Measurements from ENCODE around the gene HOMER3. TPM values are rescaled to one million over a fixed set of nuclear protein-coding genes. Genes with fewer than 3 reads are reported as not detected.

Gene HOMER3
- polyA plus RNA-seq, 1 donor from 2014 or later, result 83.6 TPM

DNA sequence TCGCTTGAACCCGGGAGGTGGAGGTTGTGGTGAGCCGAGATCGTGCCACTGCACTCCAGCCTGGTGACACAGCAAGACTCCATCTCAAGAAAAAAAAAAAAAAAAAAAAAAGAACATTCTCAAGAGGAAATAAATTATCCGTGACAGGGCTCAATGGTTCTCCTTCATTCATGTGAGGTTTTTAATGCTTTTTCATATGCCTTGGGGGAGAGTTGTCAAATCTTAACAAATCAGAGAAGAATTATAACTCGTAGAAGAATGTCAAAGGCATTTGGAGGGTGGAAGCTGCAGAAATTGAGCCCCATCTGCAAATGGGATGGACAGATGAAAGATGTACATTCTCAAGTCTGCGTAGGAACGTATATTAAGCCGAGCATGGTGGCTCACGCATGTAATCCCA lies 34.9 kb upstream of the HOMER3 start:
- Histone ChIP-seq H3K27me3 (ENCODE audit: insufficient read depth, low read depth, low read length) (no peaks in the 10 kb centered on the region), H3K27ac (ENCODE audit: low read length) (no peak overlapping the region), H3K9ac (ENCODE audit: low read length) (no peak overlapping the region), H2AFZ (ENCODE audit: low read depth, low read length) (no peak overlapping the region), H3F3A (ENCODE audit: insufficient read depth, low read length, poor library complexity, severe bottlenecking) (no peaks in the 10 kb centered on the region), H3K9me3 (ENCODE audit: low read length) (no peaks in the 10 kb centered on the region), H3K4me2 (ENCODE audit: low read length) (no peak overlapping the region), H4K20me1 (ENCODE audit: insufficient read depth) (no peaks in the 10 kb centered on the region), H3K4me3 (ENCODE audit: low read length) (no peak overlapping the region), H3K9me2 (ENCODE audit: insufficient read depth, low read length) (no peaks in the 10 kb centered on the region), H3K36me3 (ENCODE audit: insufficient read depth, low read length) (no peaks in the 10 kb centered on the region), H3K79me2 (replicated peaks; ENCODE audit: insufficient read depth, low read length) (no peaks in the 10 kb centered on the region)
- no peak for TF ChIP-seq SMC3 (conservative IDR thresholded peaks at IDR 0.05; ENCODE audit: poor library complexity)
- TF ChIP-seq RAD21 (conservative IDR thresholded peaks at IDR 0.05), result no peak
- no peak for TF ChIP-seq EP300 (conservative IDR thresholded peaks at IDR 0.05; ENCODE audit: poor library complexity, severe bottlenecking)
- TF ChIP-seq POLR2AphosphoS5 (IDR thresholded peaks at IDR 0.05), result no peak
- no peak for TF ChIP-seq CTCF (IDR thresholded peaks at IDR 0.05; ENCODE audit: poor library complexity, severe bottlenecking)

DNA sequence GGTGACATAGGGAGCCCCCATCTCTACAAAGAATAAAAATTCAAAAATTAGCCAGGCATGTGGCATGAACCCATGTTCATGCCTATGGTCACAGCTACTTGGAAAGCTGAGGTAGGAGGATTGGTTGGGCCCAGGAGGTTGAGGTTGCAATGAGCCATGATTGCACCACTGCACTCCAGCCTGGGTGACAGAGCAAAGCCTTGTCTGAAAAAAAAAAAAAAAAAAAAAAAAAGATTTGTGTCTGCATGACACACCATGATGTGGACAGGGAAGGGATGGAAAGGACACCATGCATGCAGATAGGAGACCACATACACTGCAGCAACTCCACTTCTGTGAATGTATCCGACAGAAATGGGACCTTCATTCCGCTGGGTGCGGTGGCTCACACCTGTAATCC lies 34.0 kb upstream of the HOMER3 start:
- no peaks in the 10 kb centered on the region for H3K27me3 ChIP-seq (ENCODE audit: insufficient read depth, low read depth, low read length)
- no peaks in the 10 kb centered on the region for H3K9me3 ChIP-seq (ENCODE audit: low read length)
- H3K9ac ChIP-seq (ENCODE audit: low read length), result no peak overlapping the region
- no peak overlapping the region for H3K4me3 ChIP-seq (ENCODE audit: low read length)
- TF ChIP-seq SMC3 (conservative IDR thresholded peaks at IDR 0.05; ENCODE audit: poor library complexity) (no peak), EP300 (conservative IDR thresholded peaks at IDR 0.05; ENCODE audit: poor library complexity, severe bottlenecking) (no peak), CTCF (IDR thresholded peaks at IDR 0.05; ENCODE audit: poor library complexity, severe bottlenecking) (no peak), REST (IDR thresholded peaks at IDR 0.05; ENCODE audit: borderline replicate concordance) (no peak), EZH2 (IDR thresholded peaks at IDR 0.05; ENCODE audit: borderline replicate concordance, insufficient read depth, low read length, poor library complexity, severe bottlenecking) (no peak), TAF1 (IDR thresholded peaks at IDR 0.05; ENCODE audit: low read depth) (no peak), RAD21 (conservative IDR thresholded peaks at IDR 0.05) (no peak), POLR2AphosphoS5 (IDR thresholded peaks at IDR 0.05) (no peak), MXI1 (conservative IDR thresholded peaks at IDR 0.05; ENCODE audit: poor library complexity, severe bottlenecking) (no peak)
- no peaks in the 10 kb centered on the region for H3K9me2 ChIP-seq (ENCODE audit: insufficient read depth, low read length)
- H3K79me2 ChIP-seq (replicated peaks; ENCODE audit: insufficient read depth, low read length), result no peaks in the 10 kb centered on the region
- H3F3A ChIP-seq (ENCODE audit: insufficient read depth, low read length, poor library complexity, severe bottlenecking), result no peaks in the 10 kb centered on the region
- H3K27ac ChIP-seq (ENCODE audit: low read length), result no peak overlapping the region
- no peaks in the 10 kb centered on the region for H4K20me1 ChIP-seq (ENCODE audit: insufficient read depth)
- no peak overlapping the region for H2AFZ ChIP-seq (ENCODE audit: low read depth, low read length)
- no peak overlapping the region for H3K4me2 ChIP-seq (ENCODE audit: low read length)
- H3K36me3 ChIP-seq (ENCODE audit: insufficient read depth, low read length), result no peaks in the 10 kb centered on the region
